Activated T-cell treated with anti-CD3 and anti-CD28 coated beads, Interleukin-2, amount 50 U/mL, for 72 hours (primary cell): ENCODE measurements around the gene HACE1. TPM values are rescaled to one million over a fixed set of nuclear protein-coding genes. Genes with fewer than 3 reads are reported as not detected.

Experiments used
- ATAC-seq, 2 donors: fragments of 150-1000 bp; cut with Tn5 transposase; replicated peaks in 1 of 2; 2 replicates each; pipeline ENCODE4 v1.10.0; 2021; ENCODE audit warnings: moderate library complexity in 2 of 2, mild to moderate bottlenecking in 1 of 2
- DNase-seq, 2 donors: peaks; one replicate each; pipeline ENCODE4 v3.0.0; 2021 to 2022; ENCODE audit warnings: mixed read lengths in 1 of 2
- H3K27ac Mint-ChIP-seq: one replicate; pipeline ENCODE4 v1.8.0; 2022; ENCODE audit warnings: mild to moderate bottlenecking, moderate library complexity, mixed read lengths
- H3K27me3 Mint-ChIP-seq: one replicate; pipeline ENCODE4 v1.8.0; 2022; ENCODE audit warnings: low read depth, mixed read lengths
- H3K36me3 Mint-ChIP-seq, 2 donors: one replicate each; pipeline ENCODE4 v1.8.0; 2022; ENCODE audit warnings: mixed read lengths in 2 of 2, mild to moderate bottlenecking in 1 of 2; ENCODE audit not compliant: insufficient read depth in 2 of 2
- H3K4me1 Mint-ChIP-seq: one replicate; pipeline ENCODE4 v1.8.0; 2022; ENCODE audit warnings: low read depth, mixed read lengths
- H3K4me3 Mint-ChIP-seq, 2 donors: one replicate each; pipeline ENCODE4 v1.8.0; 2022; ENCODE audit warnings: mild to moderate bottlenecking in 2 of 2, mixed read lengths in 2 of 2, moderate library complexity in 2 of 2
- H3K9me3 Mint-ChIP-seq, 2 donors: one replicate each; pipeline ENCODE4 v1.8.0; 2022; ENCODE audit warnings: mixed read lengths in 2 of 2
- total RNA-seq, 2 donors: library from RNA; stranded (reverse); gene quantifications; one replicate each; pipeline ENCODE4 v1.2.3, GENCODE V29; 2022

Gene HACE1
- total RNA-seq, 2 donors from 2014 or later: 17.7 to 22.5 TPM

DNA sequence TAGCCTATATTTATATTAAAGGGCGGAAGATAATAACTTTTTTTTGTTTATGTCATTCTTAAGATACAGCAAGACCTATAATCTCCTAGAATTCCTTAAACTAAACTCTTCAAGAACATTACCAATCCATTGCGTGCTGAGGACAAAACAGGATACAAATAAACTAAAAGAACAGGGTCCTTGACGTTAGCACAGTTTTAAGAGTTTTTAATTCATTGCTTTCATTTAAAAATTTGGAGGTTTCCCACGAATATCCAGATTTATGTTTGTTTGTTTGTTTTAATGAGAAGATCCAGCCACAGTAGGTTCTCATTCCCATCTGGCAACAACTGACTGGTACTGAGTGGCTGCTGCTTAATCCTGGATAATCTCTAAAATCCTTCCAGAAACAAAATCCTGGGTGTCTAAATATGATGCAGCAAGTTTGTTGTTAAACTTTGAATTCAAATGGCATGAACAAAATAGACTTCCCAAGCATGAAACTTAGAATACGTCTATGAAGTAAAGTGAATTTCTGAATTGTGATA, 153.7 kb downstream of the HACE1 start:
- no peak for ATAC-seq
- H3K9me3 Mint-ChIP-seq: no peaks in the 10 kb centered on the region
- H3K36me3 Mint-ChIP-seq: no peaks in the 10 kb centered on the region
- H3K4me3 Mint-ChIP-seq: no peak overlapping the region
- H3K27me3 Mint-ChIP-seq: no peaks in the 10 kb centered on the region
- H3K4me1 Mint-ChIP-seq: peaks cover 22% of the 10 kb centered on the region
- no peak overlapping the region for H3K27ac Mint-ChIP-seq
- no peak for DNase-seq

DNA sequence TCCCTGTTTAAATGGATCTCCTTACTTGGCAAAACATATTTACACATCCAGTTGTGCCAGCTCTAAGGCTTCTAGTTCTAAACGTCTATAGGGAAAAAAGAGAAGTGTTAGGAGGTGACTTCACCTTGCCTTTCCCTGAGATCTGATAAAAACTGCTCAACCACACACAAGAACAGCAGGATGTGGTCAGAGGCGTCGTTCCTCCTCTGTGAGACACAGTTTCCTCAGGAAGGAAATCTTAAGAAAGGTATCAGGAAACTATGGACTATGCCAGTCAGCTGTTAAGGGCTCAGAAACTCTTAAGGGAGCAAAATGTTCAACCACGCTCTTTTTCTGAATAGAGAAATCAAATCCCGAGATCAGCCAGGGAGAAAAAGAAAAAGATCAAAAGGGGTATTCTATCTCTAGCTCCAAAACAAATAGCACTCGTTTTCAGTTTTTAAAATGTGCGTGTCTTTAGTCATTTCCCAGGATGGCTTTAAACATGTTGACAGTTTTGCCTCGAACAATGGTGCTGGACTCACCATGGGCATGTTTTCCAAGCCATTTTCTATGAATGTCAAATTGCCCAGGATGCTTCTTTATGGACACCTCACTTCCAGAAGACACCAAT, 154.5 kb downstream of the HACE1 start:
- Mint-ChIP-seq H3K27me3 (no peaks in the 10 kb centered on the region), H3K4me3 (peak overlapping the region in 1 of 2 donors; percentile 54), H3K4me1 (peaks cover 22% of the 10 kb centered on the region), H3K36me3 (no peaks in the 10 kb centered on the region), H3K27ac (no peak overlapping the region), H3K9me3 (no peaks in the 10 kb centered on the region)
- ATAC-seq (peak; percentile 70 to 71), DNase-seq (peak; percentile 9 to 21)

DNA sequence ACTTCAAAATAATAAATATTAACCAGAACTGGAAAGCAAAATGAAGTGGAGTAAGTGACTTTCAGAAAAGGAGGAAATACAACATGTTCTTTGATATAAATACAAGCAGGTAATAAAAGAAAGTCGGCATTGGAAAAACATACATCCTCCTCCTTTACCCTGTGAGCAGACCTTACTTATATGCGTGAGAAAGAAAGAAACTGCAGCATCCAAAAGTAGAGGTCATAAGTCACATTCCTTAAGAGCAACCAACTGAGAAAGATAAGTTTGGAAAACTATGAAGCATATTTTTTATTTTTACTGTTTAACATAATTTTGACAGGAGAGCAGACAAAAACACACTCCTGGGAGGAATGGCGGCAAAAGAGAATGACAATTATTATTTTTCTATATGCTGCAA, 155.5 kb downstream of the HACE1 start:
- Mint-ChIP-seq H3K4me3 (peak overlapping the region in 1 of 2 donors; percentile 29), H3K27ac (no peak overlapping the region), H3K9me3 (no peaks in the 10 kb centered on the region), H3K4me1 (peaks cover 22% of the 10 kb centered on the region), H3K36me3 (no peaks in the 10 kb centered on the region), H3K27me3 (no peaks in the 10 kb centered on the region)
- ATAC-seq: no peak
- no peak for DNase-seq

DNA sequence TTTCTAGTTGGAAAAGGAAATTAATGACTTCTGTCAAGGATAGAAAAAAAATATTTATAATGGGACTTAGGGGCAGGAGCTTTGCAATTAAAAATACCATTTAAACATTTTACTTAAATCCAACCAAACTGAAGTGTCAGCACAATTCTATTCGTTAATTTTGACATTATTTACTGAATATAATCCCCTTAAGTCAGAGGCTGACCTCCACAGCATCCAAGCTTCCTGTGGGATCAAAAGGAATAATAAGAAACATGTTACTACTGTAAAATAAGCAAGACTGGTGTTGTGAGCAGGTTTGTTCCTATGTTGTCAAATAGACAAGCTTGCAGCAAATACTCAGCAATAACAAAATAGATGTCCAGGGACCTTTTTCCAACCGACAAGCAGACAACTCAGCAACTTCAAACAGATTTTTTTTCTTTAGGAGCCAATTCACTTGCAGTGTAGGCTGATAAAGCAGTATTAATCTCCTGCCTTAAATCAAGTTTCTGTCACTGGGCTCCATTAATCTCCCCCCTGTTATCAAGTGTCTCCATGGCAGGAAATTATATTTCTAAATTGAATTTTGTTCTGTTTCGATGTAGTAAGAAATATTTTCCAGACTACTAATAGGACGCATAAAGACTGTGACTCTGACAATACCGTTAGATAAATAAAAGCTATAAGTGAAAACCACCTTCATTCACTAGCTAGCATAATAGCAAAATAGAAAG, 157.4 kb downstream of the HACE1 start:
- peaks cover 22% of the 10 kb centered on the region for H3K4me1 Mint-ChIP-seq
- no peaks in the 10 kb centered on the region for H3K9me3 Mint-ChIP-seq
- no peaks in the 10 kb centered on the region for H3K36me3 Mint-ChIP-seq
- H3K4me3 Mint-ChIP-seq: no peak overlapping the region
- no peak for DNase-seq
- no peak overlapping the region for H3K27ac Mint-ChIP-seq
- no peak for ATAC-seq
- H3K27me3 Mint-ChIP-seq: no peaks in the 10 kb centered on the region

DNA sequence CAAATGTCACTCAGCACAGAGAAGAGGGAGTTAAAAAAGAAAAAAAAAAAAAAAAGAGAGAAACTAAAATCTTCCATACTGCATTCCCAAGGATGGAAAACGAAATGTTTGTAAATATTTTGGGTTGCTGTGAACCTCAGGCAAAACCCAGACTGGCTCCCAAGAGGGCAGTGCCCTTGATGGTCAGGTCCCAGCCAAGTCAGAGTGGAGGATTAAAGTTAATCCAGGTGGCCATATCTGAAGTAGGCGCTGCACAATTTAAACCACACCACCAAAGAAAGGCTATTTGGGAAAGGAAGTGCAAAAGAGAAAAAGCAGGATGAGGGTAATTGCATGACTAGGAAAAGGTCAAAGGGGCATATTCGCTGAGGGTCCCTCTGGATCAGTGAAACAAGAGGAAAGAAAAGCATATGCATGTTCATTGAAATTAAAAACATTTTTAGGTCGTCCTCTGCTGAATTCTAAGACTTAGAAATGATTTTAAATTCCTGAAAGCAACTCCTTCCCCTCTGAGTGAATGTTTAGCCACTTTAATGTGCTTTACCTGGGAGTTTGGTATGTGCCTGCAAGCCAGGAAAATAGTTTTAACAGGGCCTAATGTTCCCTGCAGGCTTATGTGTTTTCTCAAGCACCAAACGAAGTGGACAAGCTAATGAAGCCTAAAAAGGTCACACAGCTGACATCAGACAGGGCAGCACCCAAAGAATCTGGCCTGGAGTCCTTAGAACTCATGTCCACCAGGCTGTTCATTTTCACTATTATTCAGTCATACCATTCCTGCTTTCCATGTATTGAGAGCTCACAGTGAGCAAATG, 159.1 kb downstream of the HACE1 start:
- H3K4me1 Mint-ChIP-seq: peaks cover 20% of the 10 kb centered on the region
- no peak overlapping the region for H3K4me3 Mint-ChIP-seq
- DNase-seq (no peak), ATAC-seq (no peak)
- H3K36me3 Mint-ChIP-seq: no peaks in the 10 kb centered on the region
- no peaks in the 10 kb centered on the region for H3K27me3 Mint-ChIP-seq
- H3K27ac Mint-ChIP-seq: no peak overlapping the region
- H3K9me3 Mint-ChIP-seq: peaks cover 0 to 2% of the 10 kb centered on the region in 2 donors

DNA sequence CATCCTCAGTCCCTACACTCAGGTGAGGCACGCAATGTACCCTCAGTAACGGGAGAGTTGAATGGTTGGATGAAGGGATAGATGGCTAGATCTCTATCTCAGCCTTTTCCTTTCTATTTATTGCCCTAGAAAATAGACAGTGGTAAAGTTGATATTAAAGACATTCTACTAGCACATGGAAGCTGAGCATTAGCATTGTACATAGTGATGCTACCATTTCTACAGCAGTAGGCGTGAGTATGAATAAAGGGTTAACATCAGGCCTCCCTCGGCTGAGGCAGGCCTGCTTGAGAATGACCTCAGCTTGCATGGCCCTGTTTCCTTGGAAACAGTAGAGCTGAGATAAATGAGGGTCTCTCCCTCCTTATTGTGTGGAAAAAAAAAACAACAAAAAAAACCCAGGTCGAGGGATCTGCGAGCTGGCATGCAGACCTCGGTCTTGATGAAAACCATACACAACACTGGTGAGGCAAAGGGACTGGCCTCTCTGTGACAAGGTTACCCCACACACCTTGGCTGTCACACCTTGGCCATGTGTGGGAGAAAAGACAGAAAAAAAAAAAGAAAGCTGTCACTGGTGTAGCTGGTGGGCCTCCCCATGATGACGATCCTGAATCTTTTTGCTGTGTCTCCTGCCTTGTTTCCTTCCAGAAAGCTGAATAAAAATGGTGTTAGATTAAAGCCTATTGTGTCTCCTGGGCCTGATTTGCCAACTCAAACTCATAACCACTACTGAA, 160.0 kb downstream of the HACE1 start:
- ATAC-seq: no peak
- peaks cover 12% of the 10 kb centered on the region for H3K4me1 Mint-ChIP-seq
- H3K27me3 Mint-ChIP-seq: no peaks in the 10 kb centered on the region
- no peaks in the 10 kb centered on the region for H3K36me3 Mint-ChIP-seq
- DNase-seq: no peak
- no peak overlapping the region for H3K4me3 Mint-ChIP-seq
- H3K9me3 Mint-ChIP-seq: peaks cover 0 to 2% of the 10 kb centered on the region in 2 donors
- H3K27ac Mint-ChIP-seq: no peak overlapping the region

DNA sequence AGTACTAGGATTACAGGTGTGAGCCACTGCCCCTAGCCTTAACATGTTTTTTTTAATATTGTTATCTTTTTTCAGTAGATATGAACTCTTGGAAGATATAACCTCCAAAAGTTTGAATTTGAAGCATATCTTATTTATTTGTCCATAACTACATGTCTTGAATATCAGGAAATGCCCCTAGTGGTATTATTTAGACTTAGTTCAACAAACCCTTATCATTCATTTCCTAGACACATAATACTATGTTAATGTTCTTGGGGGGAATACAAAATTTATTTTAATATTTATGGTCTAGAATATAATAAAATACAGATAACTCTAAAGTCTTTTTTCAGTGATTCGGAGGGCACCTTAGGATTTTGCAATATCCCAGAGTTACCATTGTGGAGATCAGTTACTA, 160.7 kb downstream of the HACE1 start:
- Mint-ChIP-seq H3K36me3 (no peaks in the 10 kb centered on the region), H3K4me1 (peaks cover 6% of the 10 kb centered on the region), H3K27me3 (no peaks in the 10 kb centered on the region), H3K4me3 (no peak overlapping the region), H3K27ac (no peak overlapping the region), H3K9me3 (peaks cover 0 to 2% of the 10 kb centered on the region in 2 donors)
- DNase-seq (no peak), ATAC-seq (no peak)

DNA sequence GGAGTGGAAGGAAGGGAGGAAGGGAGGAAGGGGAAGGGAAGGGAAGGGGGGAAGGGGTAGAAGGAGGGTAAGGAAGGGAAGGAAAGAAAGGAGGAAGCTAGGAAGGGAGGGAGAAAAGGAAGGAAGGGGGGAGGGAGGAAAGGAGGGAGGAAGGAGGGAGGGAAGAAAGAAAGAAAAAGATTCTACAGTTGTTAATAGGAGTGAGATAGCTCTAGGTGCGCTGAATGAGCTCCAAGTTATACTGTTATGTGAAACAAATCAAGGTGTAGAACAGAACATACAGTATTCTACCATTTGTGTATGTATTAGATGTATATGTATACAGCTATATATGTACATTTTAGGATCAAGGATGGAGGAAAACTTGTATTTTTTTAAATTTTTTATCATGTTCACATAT, 167.7 kb downstream of the HACE1 start:
- Mint-ChIP-seq H3K36me3 (no peaks in the 10 kb centered on the region), H3K9me3 (peaks cover 0 to 2% of the 10 kb centered on the region in 2 donors), H3K4me1 (peaks cover 19% of the 10 kb centered on the region), H3K27me3 (no peaks in the 10 kb centered on the region), H3K4me3 (no peak overlapping the region), H3K27ac (no peak overlapping the region)
- DNase-seq: no peak
- ATAC-seq: no peak

DNA sequence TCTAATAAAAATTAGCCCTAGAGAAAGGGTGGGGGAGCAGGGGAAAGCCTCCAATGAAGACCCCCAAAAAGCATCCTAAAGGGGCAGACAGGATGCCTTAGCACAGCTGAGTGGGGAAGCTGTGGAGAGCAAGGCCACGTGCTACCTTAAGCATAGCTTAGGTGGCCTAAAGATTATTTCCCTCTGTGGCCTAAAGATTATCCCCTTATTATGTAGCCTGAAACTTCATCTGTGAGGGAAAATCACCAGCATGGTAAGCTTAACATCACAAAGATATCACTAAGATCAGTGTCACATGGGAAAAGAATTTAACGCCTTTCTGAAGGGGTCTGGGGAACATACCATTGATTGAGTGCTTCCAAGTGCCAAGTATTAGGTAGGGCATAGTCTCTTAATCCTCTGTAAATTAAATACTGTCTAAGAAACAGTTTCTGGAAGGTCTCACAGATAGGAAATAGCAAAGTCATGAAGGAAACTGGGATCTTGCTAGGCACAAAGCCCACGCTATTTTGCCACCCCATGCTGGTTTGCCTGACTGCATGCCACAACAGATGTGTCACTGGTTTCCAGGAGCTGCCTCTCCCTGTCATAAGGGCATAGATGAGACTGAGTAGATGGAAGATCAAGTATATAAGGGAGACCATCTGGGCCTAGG, 170.0 kb downstream of the HACE1 start:
- Mint-ChIP-seq H3K27me3 (no peaks in the 10 kb centered on the region), H3K4me3 (no peak overlapping the region), H3K27ac (no peak overlapping the region), H3K36me3 (no peaks in the 10 kb centered on the region), H3K9me3 (no peaks in the 10 kb centered on the region), H3K4me1 (peaks cover 19% of the 10 kb centered on the region)
- no peak for ATAC-seq
- DNase-seq: no peak

DNA sequence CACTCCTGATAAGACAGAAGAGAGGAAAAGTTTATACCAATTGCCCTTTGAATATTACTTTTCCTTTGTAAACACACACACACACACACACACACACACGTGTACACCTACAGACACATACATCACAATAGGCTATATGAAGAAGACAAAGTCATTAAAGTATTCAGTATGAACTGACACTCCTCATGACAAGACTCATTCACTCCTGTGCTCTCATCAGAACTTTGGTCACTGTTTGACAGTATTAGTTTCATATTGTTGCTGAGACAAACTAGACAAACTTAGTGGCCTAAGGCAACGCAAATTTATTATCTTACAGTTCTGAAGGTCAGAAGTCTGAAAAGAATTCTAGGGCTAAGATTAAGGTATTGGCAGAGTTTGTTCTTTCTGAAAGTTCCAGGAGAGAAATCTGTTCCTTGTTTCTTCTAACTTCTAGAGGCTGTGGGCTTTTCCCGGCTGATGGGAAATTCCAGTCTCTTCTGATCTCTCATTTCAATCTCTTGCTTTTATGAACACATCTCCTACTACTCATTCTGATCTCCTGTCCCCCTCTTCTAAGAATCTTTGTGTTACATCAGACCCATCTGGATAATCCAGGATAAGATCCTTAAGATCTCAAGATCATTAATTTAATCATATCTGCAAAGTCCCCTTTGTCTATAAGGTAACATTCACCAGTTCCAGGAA, 171.3 kb downstream of the HACE1 start:
- H3K27me3 Mint-ChIP-seq: no peaks in the 10 kb centered on the region
- H3K9me3 Mint-ChIP-seq: no peaks in the 10 kb centered on the region
- H3K4me1 Mint-ChIP-seq: peaks cover 21% of the 10 kb centered on the region
- H3K4me3 Mint-ChIP-seq: peak overlapping the region in 1 of 2 donors; percentile 9
- ATAC-seq: peak; percentile 63 to 91
- no peak for DNase-seq
- H3K27ac Mint-ChIP-seq: peak overlapping the region; percentile 2
- no peaks in the 10 kb centered on the region for H3K36me3 Mint-ChIP-seq

DNA sequence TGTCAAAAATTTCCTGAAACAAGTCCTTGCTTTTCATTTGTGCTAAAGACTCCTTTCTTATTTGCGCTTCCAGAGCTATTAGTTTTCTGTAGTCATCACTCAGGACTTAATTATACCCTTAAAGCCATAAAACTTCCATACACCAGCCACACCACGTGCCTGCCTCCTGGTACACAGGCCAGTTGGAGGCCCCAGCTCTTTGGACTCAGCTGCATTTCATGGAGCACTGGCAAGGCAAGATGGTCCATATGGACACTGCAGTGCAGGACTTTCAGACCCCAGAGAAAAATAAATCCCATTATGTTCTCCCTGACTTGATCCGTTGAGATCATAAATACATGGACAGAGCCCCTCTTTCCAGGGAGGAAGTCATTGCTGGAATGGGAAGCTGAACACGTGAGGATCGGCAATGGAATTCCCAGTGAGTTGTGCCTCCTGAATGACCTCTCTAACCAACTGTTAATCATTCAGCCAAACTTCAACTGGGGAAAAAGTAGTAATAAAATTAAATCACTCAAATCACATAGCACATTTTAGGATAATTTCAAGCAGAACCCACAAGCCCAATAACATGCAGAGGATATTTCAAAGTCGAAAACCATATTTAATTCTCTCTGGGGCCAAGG, 173.1 kb downstream of the HACE1 start:
- H3K9me3 Mint-ChIP-seq: no peaks in the 10 kb centered on the region
- H3K36me3 Mint-ChIP-seq: no peaks in the 10 kb centered on the region
- DNase-seq (no peak), ATAC-seq (no peak)
- peaks cover 27% of the 10 kb centered on the region for H3K4me1 Mint-ChIP-seq
- H3K27ac Mint-ChIP-seq: no peak overlapping the region
- no peaks in the 10 kb centered on the region for H3K27me3 Mint-ChIP-seq
- no peak overlapping the region for H3K4me3 Mint-ChIP-seq
